Activated naive CD8-positive, alpha-beta T cell (primary cell): ENCODE data around the gene ELMO1.

Source experiments
- H3K27ac Mint-ChIP-seq: one replicate; pipeline ENCODE4 v1.8.0; 2021; ENCODE audit warnings: mixed read lengths
- H3K27me3 Mint-ChIP-seq: one replicate; pipeline ENCODE4 v1.8.0; 2021; ENCODE audit warnings: mixed read lengths
- H3K36me3 Mint-ChIP-seq: one replicate; pipeline ENCODE4 v1.8.0; 2021; ENCODE audit warnings: mixed read lengths
- H3K4me1 Mint-ChIP-seq: one replicate; pipeline ENCODE4 v1.8.0; 2021; ENCODE audit warnings: low read depth, mixed read lengths
- H3K4me3 Mint-ChIP-seq: one replicate; pipeline ENCODE4 v1.8.0; 2021; ENCODE audit warnings: mild to moderate bottlenecking, mixed read lengths
- H3K9me3 Mint-ChIP-seq: one replicate; pipeline ENCODE4 v1.8.0; 2021; ENCODE audit warnings: low read depth, mixed read lengths

The ELMO1 gene

GRCh38 chr7:36896956-36897590 is 551.6 kb downstream of the ELMO1 start:
- no peaks in the 10 kb centered on the region for H3K27me3 Mint-ChIP-seq
- H3K9me3 Mint-ChIP-seq, result no peaks in the 10 kb centered on the region
- H3K4me1 Mint-ChIP-seq, result peaks cover 13% of the 10 kb centered on the region
- H3K36me3 Mint-ChIP-seq, result peaks cover 38% of the 10 kb centered on the region
- no peak overlapping the region for H3K27ac Mint-ChIP-seq
- no peak overlapping the region for H3K4me3 Mint-ChIP-seq

GRCh38 chr7:36896418-36896817 is 552.2 kb downstream of the ELMO1 start:
- Mint-ChIP-seq H3K36me3 (peaks cover 40% of the 10 kb centered on the region), H3K9me3 (no peaks in the 10 kb centered on the region), H3K4me3 (no peak overlapping the region), H3K4me1 (peaks cover 13% of the 10 kb centered on the region), H3K27me3 (no peaks in the 10 kb centered on the region), H3K27ac (no peak overlapping the region)

GRCh38 chr7:36895192-36895591 is 553.5 kb downstream of the ELMO1 start:
- Mint-ChIP-seq H3K4me3 (no peak overlapping the region), H3K27ac (no peak overlapping the region), H3K36me3 (peaks cover 43% of the 10 kb centered on the region), H3K27me3 (no peaks in the 10 kb centered on the region), H3K4me1 (peaks cover 13% of the 10 kb centered on the region), H3K9me3 (no peaks in the 10 kb centered on the region)

- no peak overlapping the region for H3K4me3 Mint-ChIP-seq
- H3K27ac Mint-ChIP-seq, result no peak overlapping the region
- peaks cover 46% of the 10 kb centered on the region for H3K36me3 Mint-ChIP-seq
Measured at GRCh38 chr7:36894190-36894589, 554.5 kb downstream of the ELMO1 start.

GRCh38 chr7:36889182-36889581 is 559.5 kb downstream of the ELMO1 start:
- H3K27ac Mint-ChIP-seq, result no peak overlapping the region
- no peaks in the 10 kb centered on the region for H3K9me3 Mint-ChIP-seq
- H3K36me3 Mint-ChIP-seq, result peaks cover 56% of the 10 kb centered on the region
- H3K4me1 Mint-ChIP-seq, result peaks cover 7% of the 10 kb centered on the region
- no peaks in the 10 kb centered on the region for H3K27me3 Mint-ChIP-seq
- H3K4me3 Mint-ChIP-seq, result no peak overlapping the region

More at GRCh38 chr7:36894190-36894589, 554.5 kb downstream of the ELMO1 start:
- Mint-ChIP-seq H3K27me3 (no peaks in the 10 kb centered on the region), H3K4me1 (peaks cover 13% of the 10 kb centered on the region), H3K9me3 (no peaks in the 10 kb centered on the region)

- H3K27ac Mint-ChIP-seq, result no peak overlapping the region
- no peak overlapping the region for H3K4me3 Mint-ChIP-seq
- no peaks in the 10 kb centered on the region for H3K4me1 Mint-ChIP-seq
- H3K27me3 Mint-ChIP-seq, result no peaks in the 10 kb centered on the region
- H3K36me3 Mint-ChIP-seq, result peaks cover 52% of the 10 kb centered on the region
- no peaks in the 10 kb centered on the region for H3K9me3 Mint-ChIP-seq
Measured at GRCh38 chr7:36887969-36888368, 560.7 kb downstream of the ELMO1 start.

GRCh38 chr7:36887233-36887632 is 561.4 kb downstream of the ELMO1 start:
- Mint-ChIP-seq H3K27me3 (no peaks in the 10 kb centered on the region), H3K9me3 (no peaks in the 10 kb centered on the region), H3K4me1 (no peaks in the 10 kb centered on the region), H3K36me3 (peaks cover 49% of the 10 kb centered on the region), H3K27ac (no peak overlapping the region), H3K4me3 (no peak overlapping the region)

GRCh38 chr7:36884910-36885309 is 563.8 kb downstream of the ELMO1 start:
- Mint-ChIP-seq H3K36me3 (peaks cover 48% of the 10 kb centered on the region), H3K9me3 (no peaks in the 10 kb centered on the region), H3K27ac (no peak overlapping the region), H3K4me3 (no peak overlapping the region), H3K4me1 (no peaks in the 10 kb centered on the region), H3K27me3 (no peaks in the 10 kb centered on the region)

- Mint-ChIP-seq H3K4me1 (no peaks in the 10 kb centered on the region), H3K4me3 (no peak overlapping the region), H3K36me3 (peaks cover 48% of the 10 kb centered on the region), H3K27ac (no peak overlapping the region), H3K9me3 (no peaks in the 10 kb centered on the region), H3K27me3 (no peaks in the 10 kb centered on the region)
Measured at GRCh38 chr7:36884351-36884750, 564.3 kb downstream of the ELMO1 start.

GRCh38 chr7:36881233-36881874 is 567.3 kb downstream of the ELMO1 start:
- Mint-ChIP-seq H3K4me3 (no peak overlapping the region), H3K36me3 (peaks cover 43% of the 10 kb centered on the region), H3K4me1 (no peaks in the 10 kb centered on the region), H3K27ac (no peak overlapping the region), H3K27me3 (no peaks in the 10 kb centered on the region), H3K9me3 (no peaks in the 10 kb centered on the region)

- no peak overlapping the region for H3K27ac Mint-ChIP-seq
- no peaks in the 10 kb centered on the region for H3K9me3 Mint-ChIP-seq
- no peak overlapping the region for H3K4me3 Mint-ChIP-seq
- H3K27me3 Mint-ChIP-seq, result no peaks in the 10 kb centered on the region
- no peaks in the 10 kb centered on the region for H3K4me1 Mint-ChIP-seq
- peaks cover 45% of the 10 kb centered on the region for H3K36me3 Mint-ChIP-seq
Measured at GRCh38 chr7:36880108-36880507, 568.6 kb downstream of the ELMO1 start.

GRCh38 chr7:36879021-36879420 is 569.6 kb downstream of the ELMO1 start:
- Mint-ChIP-seq H3K4me1 (no peaks in the 10 kb centered on the region), H3K9me3 (no peaks in the 10 kb centered on the region), H3K36me3 (peaks cover 43% of the 10 kb centered on the region), H3K4me3 (no peak overlapping the region), H3K27ac (no peak overlapping the region), H3K27me3 (no peaks in the 10 kb centered on the region)

GRCh38 chr7:36878288-36878687 is 570.4 kb downstream of the ELMO1 start:
- H3K4me1 Mint-ChIP-seq, result no peaks in the 10 kb centered on the region
- no peaks in the 10 kb centered on the region for H3K27me3 Mint-ChIP-seq
- no peaks in the 10 kb centered on the region for H3K9me3 Mint-ChIP-seq
- H3K36me3 Mint-ChIP-seq, result peaks cover 45% of the 10 kb centered on the region
- no peak overlapping the region for H3K27ac Mint-ChIP-seq
- no peak overlapping the region for H3K4me3 Mint-ChIP-seq

- Mint-ChIP-seq H3K36me3 (peaks cover 47% of the 10 kb centered on the region), H3K9me3 (no peaks in the 10 kb centered on the region), H3K4me1 (peaks cover 3% of the 10 kb centered on the region), H3K4me3 (no peak overlapping the region), H3K27ac (no peak overlapping the region), H3K27me3 (no peaks in the 10 kb centered on the region)
Measured at GRCh38 chr7:36875794-36876193, 572.9 kb downstream of the ELMO1 start.

- peaks cover 3% of the 10 kb centered on the region for H3K4me1 Mint-ChIP-seq
- H3K4me3 Mint-ChIP-seq, result no peak overlapping the region
- H3K27me3 Mint-ChIP-seq, result no peaks in the 10 kb centered on the region
- no peaks in the 10 kb centered on the region for H3K9me3 Mint-ChIP-seq
- no peak overlapping the region for H3K27ac Mint-ChIP-seq
- peaks cover 54% of the 10 kb centered on the region for H3K36me3 Mint-ChIP-seq
Measured at GRCh38 chr7:36874041-36874440, 574.6 kb downstream of the ELMO1 start.

GRCh38 chr7:36871863-36872262 is 576.8 kb downstream of the ELMO1 start:
- Mint-ChIP-seq H3K9me3 (no peaks in the 10 kb centered on the region), H3K27ac (peak overlapping the region; percentile 88), H3K4me1 (peaks cover 8% of the 10 kb centered on the region), H3K4me3 (no peak overlapping the region), H3K36me3 (peaks cover 57% of the 10 kb centered on the region), H3K27me3 (no peaks in the 10 kb centered on the region)
